GM12873 (cell line): ENCODE data around the gene SKIC8.

ENCODE experiments used
- TF ChIP-seq, protein P1 (sequence below): IDR thresholded peaks from 2 replicates; pipeline ENCODE4 v1.5.1; 2012; ENCODE audit warnings: low read depth, mild to moderate bottlenecking, moderate library complexity, low read length, control low read depth; ENCODE audit not compliant: insufficient read depth; ENCODE audit errors: missing control alignments

Gene SKIC8

DNA sequence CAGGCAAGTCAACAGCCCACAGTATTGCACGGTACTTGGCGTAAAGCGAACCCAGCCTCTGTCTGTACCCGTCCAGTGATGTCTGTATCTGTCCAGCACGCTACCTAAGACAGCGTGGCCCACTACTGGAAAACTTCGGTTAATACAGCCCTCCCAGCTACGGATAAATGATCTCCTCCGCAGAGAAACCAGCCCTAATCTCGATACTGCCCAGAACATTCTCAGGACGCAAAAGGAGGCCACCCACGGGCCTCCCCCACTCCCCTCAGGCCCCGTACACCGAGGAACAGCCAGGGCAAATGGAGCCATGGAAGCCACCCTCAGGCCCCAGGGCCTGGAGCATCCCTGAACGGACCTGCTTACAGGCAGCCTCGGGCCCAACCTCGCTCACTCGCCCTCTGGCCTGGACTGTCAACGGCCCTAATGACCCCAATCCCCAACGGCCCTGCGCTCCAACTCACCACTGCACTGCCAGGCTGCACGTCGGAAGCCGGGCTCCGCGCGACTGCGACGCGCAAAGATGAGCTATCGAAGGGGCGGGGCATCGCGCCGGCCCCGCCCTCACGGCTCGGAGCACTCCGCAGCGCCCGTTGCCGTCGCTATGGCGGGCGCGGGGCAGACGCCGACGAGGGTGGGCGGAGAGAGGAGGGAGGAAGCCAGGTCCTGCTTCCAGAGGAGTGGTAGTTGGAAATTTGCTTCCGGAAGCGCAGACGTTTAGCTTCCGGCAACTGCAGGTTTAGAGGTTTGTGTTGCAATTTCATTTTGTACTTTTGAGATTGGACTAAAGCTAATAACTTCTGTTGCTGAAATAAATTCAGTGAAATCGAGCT is at the start of gene SKIC8:
TSS of gene SKIC8 (minus strand) at position 509 of the 830 bp plus-strand sequence. CDS start 3,923 bp downstream, outside the sequence.
- TF ChIP-seq, protein P1, sequence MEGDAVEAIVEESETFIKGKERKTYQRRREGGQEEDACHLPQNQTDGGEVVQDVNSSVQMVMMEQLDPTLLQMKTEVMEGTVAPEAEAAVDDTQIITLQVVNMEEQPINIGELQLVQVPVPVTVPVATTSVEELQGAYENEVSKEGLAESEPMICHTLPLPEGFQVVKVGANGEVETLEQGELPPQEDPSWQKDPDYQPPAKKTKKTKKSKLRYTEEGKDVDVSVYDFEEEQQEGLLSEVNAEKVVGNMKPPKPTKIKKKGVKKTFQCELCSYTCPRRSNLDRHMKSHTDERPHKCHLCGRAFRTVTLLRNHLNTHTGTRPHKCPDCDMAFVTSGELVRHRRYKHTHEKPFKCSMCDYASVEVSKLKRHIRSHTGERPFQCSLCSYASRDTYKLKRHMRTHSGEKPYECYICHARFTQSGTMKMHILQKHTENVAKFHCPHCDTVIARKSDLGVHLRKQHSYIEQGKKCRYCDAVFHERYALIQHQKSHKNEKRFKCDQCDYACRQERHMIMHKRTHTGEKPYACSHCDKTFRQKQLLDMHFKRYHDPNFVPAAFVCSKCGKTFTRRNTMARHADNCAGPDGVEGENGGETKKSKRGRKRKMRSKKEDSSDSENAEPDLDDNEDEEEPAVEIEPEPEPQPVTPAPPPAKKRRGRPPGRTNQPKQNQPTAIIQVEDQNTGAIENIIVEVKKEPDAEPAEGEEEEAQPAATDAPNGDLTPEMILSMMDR, result peak; percentile 10

DNA sequence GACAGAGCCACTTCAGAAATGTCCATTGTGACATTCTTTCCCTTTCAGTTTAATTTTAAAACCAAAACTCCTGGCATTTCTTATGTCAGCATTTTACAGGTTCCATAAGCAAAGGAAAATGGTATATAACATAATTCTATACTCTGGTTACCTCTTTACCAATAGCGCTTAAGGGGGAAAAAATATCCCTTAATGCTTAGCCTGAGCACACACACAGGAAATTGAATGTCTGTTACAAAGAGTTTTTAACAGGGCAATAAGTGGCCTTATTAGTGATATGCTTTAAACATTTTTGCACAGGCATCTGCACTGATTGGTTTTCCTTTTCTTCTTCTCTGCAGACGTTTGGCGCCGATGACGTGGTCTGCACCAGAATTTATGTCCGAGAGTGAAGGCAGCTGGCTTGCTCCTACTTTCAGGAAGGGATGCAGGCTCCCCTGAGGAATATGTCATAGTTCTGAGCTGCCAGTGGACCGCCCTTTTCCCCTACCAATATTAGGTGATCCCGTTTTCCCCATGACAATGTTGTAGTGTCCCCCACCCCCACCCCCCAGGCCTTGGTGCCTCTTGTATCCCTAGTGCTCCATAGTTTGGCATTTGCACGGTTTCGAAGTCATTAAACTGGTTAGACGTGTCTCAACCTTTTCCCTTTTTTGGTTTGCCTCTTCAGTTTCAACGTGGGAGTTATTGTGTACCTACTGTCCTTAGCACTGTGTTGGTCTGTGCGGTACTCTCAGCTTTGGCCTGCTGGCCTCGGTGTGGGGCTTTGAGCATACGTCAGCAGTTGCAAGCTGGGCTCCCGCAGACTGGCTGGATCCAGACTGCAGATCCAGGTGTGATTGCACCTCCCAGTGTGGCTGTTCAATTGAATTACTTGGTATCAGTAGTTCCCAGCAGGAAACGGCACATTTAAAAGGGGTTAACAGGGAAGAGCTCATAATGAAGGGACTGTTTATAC is 48.5 kb upstream of the SKIC8 start:
- TF ChIP-seq, protein P1, result no peak

DNA sequence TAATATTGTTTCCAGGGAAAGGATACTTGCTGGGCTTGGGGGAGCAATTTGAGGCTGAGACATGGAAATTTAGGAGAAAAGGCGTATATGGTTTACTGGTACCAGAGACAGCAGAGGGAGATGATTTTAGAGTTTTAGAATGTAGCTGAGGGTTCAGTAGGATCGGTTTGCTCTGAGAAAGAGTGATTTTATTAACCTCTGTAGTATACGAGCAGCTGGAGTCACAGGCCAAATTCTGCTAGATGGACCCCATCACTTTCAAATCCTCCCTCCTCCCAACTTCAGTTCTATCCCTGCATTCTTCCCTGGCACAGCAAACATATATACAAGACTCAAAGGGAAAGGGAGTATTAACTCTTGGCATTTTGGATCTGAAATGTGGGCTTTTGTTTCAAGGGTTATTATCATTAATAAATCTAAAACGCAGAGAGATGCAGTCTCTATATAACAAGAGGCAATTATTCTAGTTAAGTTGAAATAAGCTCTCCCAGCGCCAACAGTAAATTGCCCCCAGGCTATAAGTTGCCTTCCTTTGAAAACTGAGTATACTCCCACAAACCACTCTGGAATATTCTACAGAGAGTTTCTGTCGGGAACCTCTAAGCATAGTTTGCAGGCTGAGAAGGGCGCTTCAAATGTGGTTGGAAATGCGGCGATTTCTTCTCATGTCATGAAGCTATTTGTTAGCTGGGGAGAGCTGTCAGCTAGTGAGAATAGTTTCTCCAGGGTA is 46.2 kb upstream of the SKIC8 start:
- TF ChIP-seq, protein P1, result no peak

DNA sequence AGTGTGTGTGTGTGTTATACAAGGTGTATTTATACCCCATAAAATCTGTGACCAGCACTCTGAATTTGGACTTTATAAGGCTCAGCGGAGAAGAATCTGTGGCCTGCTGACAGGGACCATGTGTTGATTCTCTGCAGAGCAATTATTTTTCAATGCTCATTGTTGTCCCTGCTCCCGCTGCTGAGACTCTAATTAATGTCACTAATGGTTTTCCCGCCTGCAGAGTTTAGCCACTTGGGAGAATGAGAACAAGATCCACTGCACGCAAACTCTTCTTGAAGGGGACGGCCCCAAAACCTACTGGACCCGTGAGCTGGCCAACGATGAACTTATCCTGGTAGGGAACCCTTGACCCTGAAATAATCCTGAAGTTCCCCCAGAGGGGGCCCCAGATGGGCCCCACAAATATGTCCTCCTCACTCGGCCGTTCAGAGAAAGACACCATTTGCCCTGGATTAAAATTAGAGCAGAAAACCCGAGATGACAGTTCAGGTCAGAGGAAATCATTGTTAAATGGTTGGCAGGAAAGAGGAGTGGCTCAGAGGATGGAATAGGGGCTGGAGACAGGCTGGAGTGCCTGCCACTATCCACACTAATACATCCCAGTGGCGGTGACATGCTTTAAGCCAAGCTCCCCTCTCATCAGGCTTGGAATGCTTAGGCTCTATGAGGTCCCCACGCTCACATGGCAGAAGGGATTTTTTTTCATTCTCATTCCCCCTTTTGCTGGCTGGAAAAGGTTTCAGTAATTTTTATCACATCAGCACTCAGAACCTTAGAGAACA is 44.1 kb upstream of the SKIC8 start:
- TF ChIP-seq, protein P1, result no peak

DNA sequence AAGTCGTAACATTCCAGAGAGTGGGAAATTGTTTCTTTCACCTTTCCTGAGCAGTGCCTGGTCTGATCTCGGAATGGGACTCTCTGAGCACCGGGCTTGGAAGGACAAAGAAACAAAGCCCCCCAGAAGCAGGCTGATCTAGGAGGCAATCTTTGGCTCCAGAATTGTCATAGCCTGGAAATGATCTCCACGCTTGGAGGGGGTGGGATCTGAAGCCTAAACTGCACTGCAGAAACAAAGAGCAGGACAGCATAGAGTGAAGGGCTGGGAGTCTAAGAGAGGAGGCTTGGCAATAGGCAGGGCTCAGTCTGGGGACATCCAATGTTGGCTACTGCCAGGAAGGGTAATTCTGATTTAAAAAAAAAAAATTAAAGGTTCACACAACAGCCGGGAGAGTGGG is 42.6 kb upstream of the SKIC8 start:
- TF ChIP-seq, protein P1, result no peak

DNA sequence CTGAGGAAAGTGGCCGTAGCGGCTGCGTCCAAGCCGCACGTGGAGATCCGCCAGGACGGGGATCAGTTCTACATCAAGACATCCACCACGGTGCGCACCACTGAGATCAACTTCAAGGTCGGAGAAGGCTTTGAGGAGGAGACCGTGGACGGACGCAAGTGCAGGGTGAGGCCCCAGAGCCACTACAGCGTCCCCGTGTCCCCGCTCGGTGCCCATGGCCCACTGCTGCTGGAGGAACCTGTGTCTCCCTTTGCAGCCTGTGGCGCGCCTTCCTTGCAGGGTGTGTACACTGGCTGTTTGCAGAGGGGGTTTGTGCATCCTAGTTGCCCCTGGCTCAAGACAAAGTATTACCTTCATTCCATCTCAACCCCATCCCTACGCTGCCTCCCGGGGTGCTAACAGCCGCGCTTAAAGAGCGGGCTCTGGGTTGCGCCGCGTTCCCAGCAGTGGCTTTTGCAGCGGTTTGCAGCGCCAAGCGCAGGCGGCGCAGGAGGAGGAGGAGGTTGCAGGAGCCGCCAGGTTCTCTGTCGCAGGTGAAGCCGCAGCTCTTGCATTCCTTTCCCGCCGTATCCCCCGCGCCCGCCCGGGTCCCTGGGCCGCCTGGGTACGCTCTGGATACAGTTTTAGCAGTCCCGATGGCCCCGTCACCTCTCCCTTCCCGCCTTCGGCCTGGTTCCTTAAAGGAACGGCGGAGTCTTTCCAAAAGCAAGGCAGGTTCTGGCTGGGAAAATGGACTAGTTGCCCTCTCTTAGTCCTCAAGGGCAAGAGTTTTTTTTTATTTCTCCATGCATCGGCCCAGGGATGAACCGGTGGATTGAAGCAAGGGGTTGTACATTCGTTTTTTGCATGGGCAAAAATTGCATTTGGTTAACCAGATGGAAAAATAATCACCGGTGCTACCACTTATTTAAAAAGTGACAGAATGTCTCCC is 41.9 kb upstream of the SKIC8 start:
- TF ChIP-seq, protein P1, result no peak
